Hematopoietic multipotent progenitor cell (in vitro differentiated cells): Measurements from ENCODE around the gene LRRC10. TPM values are rescaled to one million over a fixed set of nuclear protein-coding genes. Genes with fewer than 3 reads are reported as not detected.
A peak's percentile ranks its signal among the peaks of the same experiment; 100 is the strongest.

Source experiments
- DNase-seq, 3 donors: peaks; one replicate each; pipeline ENCODE4 v3.0.0-alpha.2; 2011 to 2015; ENCODE audit warnings: low read depth in 2 of 3, low spot score in 2 of 3
- total RNA-seq: library from RNA; depleted of rRNA; stranded (reverse); fragments of >200 nt; gene quantifications from one replicate; pipeline ENCODE4 v1.2.3, GENCODE V29; 2012

The LRRC10 gene
- not detected for total RNA-seq

- no peak for DNase-seq
Measured at GRCh38 chr12:69610729-69611128, at the start of gene LRRC10. Gene LRRC10, minus strand, starts transcription at chr12:69610907. Its CDS starts 69 bp downstream, at chr12:69610838.

- no peak for DNase-seq
Measured at GRCh38 chr12:69660164-69660863, 49.6 kb upstream of the LRRC10 start.

GRCh38 chr12:69658203-69658602 lies 47.5 kb upstream of the LRRC10 start:
- DNase-seq: no peak

- DNase-seq: no peak
Measured at GRCh38 chr12:69657376-69658137, 46.9 kb upstream of the LRRC10 start.

GRCh38 chr12:69655616-69656340 lies 45.1 kb upstream of the LRRC10 start:
- DNase-seq: no peak

GRCh38 chr12:69653703-69654102 lies 43.0 kb upstream of the LRRC10 start:
- DNase-seq: no peak

- DNase-seq: no peak
Measured at GRCh38 chr12:69651922-69652321, 41.2 kb upstream of the LRRC10 start.

- DNase-seq: no peak
Measured at GRCh38 chr12:69649529-69649928, 38.8 kb upstream of the LRRC10 start.

- DNase-seq: no peak
Measured at GRCh38 chr12:69648476-69648875, 37.8 kb upstream of the LRRC10 start.

GRCh38 chr12:69647178-69647577 lies 36.5 kb upstream of the LRRC10 start:
- no peak for DNase-seq

- no peak for DNase-seq
Measured at GRCh38 chr12:69645031-69645430, 34.3 kb upstream of the LRRC10 start.

- no peak for DNase-seq
Measured at GRCh38 chr12:69644511-69644910, 33.8 kb upstream of the LRRC10 start.

GRCh38 chr12:69642531-69642930 lies 31.8 kb upstream of the LRRC10 start:
- DNase-seq: no peak

GRCh38 chr12:69641546-69641945 lies 30.8 kb upstream of the LRRC10 start:
- DNase-seq: no peak

GRCh38 chr12:69639400-69640016 lies 28.8 kb upstream of the LRRC10 start:
- peak; percentile 25 to 76 (median 53) for DNase-seq

- DNase-seq: no peak
Measured at GRCh38 chr12:69633061-69633460, 22.4 kb upstream of the LRRC10 start.

GRCh38 chr12:69630191-69630590 lies 19.5 kb upstream of the LRRC10 start:
- no peak for DNase-seq

- no peak for DNase-seq
Measured at GRCh38 chr12:69627501-69627900, 16.8 kb upstream of the LRRC10 start.

GRCh38 chr12:69623970-69624369 lies 13.3 kb upstream of the LRRC10 start:
- peak in 2 of 3 donors; percentile 31 to 45 for DNase-seq

- no peak for DNase-seq
Measured at GRCh38 chr12:69621551-69621950, 10.8 kb upstream of the LRRC10 start.

GRCh38 chr12:69620921-69621320 lies 10.2 kb upstream of the LRRC10 start:
- DNase-seq: no peak
